ENCODE results near the gene ESF1.

DNA sequence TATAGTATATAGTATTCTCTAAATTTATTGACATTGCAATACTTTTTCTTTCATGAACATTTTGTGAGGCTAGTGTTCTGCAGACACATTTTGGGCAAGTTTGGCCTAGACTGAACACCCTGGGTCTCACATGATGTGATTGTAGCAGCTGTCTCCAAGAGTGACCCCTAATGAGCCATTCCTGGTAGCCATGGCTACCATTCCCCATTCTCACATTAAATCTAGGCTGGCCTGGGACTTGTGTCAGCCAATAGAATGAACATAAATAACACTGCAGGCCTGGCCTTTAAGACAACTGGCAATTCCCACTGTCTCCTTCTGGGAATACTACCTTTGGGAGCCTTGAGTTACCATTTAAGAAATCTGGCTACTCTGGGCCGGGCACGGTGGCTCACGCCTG lies 108.0 kb downstream of the ESF1 start:
- TF ChIP-seq, protein P1, sequence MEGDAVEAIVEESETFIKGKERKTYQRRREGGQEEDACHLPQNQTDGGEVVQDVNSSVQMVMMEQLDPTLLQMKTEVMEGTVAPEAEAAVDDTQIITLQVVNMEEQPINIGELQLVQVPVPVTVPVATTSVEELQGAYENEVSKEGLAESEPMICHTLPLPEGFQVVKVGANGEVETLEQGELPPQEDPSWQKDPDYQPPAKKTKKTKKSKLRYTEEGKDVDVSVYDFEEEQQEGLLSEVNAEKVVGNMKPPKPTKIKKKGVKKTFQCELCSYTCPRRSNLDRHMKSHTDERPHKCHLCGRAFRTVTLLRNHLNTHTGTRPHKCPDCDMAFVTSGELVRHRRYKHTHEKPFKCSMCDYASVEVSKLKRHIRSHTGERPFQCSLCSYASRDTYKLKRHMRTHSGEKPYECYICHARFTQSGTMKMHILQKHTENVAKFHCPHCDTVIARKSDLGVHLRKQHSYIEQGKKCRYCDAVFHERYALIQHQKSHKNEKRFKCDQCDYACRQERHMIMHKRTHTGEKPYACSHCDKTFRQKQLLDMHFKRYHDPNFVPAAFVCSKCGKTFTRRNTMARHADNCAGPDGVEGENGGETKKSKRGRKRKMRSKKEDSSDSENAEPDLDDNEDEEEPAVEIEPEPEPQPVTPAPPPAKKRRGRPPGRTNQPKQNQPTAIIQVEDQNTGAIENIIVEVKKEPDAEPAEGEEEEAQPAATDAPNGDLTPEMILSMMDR (IDR thresholded peaks at IDR 0.05), result no peak
- TF ChIP-seq EZH2 (IDR thresholded peaks at IDR 0.05; ENCODE audit: borderline replicate concordance, insufficient read depth, low read depth, low read length, poor library complexity, severe bottlenecking), result no peak
